Right atrium auricular region (tissue), 2 donors: ENCODE data around the gene C1QTNF2. TPM values are rescaled to one million over a fixed set of nuclear protein-coding genes. Genes with fewer than 3 reads are reported as not detected.

Experiments
- DNase-seq: peaks from one replicate; pipeline ENCODE4 v3.0.0-alpha.2; 2019; ENCODE audit warnings: low spot score
- H3K27ac ChIP-seq, 2 donors: fragments of 200-600 bp; sonication (generic); 1 replicate in 1 of 2; 2 replicates in 1 of 2; pipeline ENCODE4 v1.5.1; 2016 to 2019
- H3K27me3 ChIP-seq, 2 donors: fragments of 200-600 bp; sonication (generic); one replicate each; pipeline versions ENCODE4 v1.5.1 to v1.6.0; 2017 to 2019
- H3K36me3 ChIP-seq: fragments of 200-600 bp; sonication (generic); one replicate; pipeline ENCODE4 v1.5.1; 2016
- H3K4me1 ChIP-seq, 2 donors: fragments of 200-600 bp; sonication (generic); one replicate each; pipeline versions ENCODE4 v1.5.1 to v1.6.0; 2017 to 2019
- H3K4me3 ChIP-seq, 2 donors: fragments of 200-600 bp; sonication (generic); 1 replicate in 1 of 2; 2 replicates in 1 of 2; pipeline ENCODE4 v1.5.1; 2017 to 2019; ENCODE audit warnings: mild to moderate bottlenecking in 1 of 2, moderate library complexity in 1 of 2
- H3K9me3 ChIP-seq, 2 donors: fragments of 200-600 bp; sonication (generic); one replicate each; pipeline ENCODE4 v1.5.1; 2019
- total RNA-seq, 2 donors: library from RNA; depleted of rRNA; stranded (reverse); fragments of >200 nt; gene quantifications; one replicate each; pipeline ENCODE4 v1.1.0, GENCODE V29; 2016
- TF ChIP-seq, protein P1 (sequence below), 2 donors: fragments of 200-600 bp; sonication (generic); IDR thresholded peaks; one replicate each; pipeline ENCODE4 v1.5.1; 2019; ENCODE audit warnings: antibody characterized with exemption in 2 of 2

Gene C1QTNF2
- total RNA-seq, 2 donors from 2014 or later, result 1.5 to 2.2 TPM

DNA sequence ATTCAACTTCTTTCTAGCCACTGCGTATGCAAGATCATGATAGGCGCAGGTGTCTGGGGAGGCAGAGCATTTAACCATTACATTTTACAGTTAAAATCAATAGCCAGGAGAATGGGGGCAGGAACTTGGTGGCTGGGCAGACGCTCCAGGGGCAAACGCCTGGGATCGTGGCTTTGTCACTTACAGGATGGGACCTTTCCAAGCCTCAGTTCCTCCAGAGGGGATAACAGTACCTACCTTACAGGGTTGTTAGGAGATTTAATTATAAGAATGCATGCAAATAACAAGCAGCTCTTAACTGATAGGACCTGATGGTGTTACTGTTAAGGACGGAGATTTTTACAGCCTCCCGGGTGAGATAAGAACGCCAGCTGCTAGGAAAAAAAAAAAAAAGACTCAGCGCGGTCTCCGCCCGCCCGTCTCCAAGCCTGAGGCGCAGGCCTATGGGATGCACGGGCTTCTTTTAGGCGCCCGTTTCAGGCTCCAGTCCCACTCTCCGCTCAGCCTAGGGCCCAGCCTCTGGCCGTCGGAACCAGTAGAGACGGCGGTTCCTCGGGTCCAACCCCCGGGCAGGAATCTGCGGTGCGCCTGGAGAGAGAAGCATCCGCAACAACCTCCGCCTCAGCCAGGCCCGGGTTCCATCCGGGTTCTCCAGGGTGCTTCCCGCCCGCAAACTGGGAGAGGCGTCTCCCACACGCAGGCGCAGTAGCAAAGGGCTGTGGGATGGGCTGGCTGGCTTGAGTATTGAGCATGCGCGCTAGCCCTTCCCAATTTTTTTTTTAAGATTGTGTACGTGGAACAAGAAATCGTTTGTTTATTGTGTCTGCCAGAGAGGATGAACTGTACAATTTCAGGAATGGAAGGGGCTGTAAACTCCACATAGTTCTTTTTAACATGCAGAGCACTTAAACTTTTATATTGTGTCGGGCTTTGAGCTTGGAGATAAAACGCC lies 29.3 kb upstream of the C1QTNF2 start, which contains the start of gene FAM200C:
Gene FAM200C (minus strand): TSS at position 653 of the 952 bp plus-strand sequence. CDS start 4,564 bp downstream, outside the sequence.
- H3K9me3 ChIP-seq, result no peaks in the 10 kb centered on the region
- H3K36me3 ChIP-seq, result peaks cover 32% of the 10 kb centered on the region
- peak; percentile 87 for DNase-seq
- no peaks in the 10 kb centered on the region for H3K27me3 ChIP-seq
- peak within 1 kb of the TSS; percentile 87 to 93 for H3K27ac ChIP-seq
- TF ChIP-seq, protein P1, sequence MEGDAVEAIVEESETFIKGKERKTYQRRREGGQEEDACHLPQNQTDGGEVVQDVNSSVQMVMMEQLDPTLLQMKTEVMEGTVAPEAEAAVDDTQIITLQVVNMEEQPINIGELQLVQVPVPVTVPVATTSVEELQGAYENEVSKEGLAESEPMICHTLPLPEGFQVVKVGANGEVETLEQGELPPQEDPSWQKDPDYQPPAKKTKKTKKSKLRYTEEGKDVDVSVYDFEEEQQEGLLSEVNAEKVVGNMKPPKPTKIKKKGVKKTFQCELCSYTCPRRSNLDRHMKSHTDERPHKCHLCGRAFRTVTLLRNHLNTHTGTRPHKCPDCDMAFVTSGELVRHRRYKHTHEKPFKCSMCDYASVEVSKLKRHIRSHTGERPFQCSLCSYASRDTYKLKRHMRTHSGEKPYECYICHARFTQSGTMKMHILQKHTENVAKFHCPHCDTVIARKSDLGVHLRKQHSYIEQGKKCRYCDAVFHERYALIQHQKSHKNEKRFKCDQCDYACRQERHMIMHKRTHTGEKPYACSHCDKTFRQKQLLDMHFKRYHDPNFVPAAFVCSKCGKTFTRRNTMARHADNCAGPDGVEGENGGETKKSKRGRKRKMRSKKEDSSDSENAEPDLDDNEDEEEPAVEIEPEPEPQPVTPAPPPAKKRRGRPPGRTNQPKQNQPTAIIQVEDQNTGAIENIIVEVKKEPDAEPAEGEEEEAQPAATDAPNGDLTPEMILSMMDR (IDR thresholded peaks at IDR 0.05), result peak in 1 of 2 donors; percentile 14
- H3K4me3 ChIP-seq, result peak within 1 kb of the TSS; percentile 73 to 84
- H3K4me1 ChIP-seq, result peaks cover 0 to 24% of the 10 kb centered on the region in 2 donors

DNA sequence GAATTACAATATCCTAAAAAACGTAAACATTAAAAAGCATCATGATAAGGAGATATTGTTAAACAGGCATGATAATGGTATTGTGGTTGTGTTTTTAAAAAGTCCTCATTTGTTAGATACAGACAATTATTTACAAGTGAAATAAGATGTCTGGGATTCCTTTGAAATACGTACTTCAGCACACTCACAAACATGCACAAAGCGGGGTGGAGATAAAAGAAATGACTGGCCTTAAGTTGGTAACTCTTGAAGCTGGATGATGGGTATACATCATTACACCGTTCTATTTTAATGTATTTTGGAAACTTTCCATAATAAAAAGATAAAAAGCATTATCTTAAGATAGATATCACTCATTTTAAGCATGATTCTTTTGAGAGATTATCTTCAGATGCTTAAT lies 28.4 kb upstream of the C1QTNF2 start:
- Histone ChIP-seq H3K36me3 (peaks cover 23% of the 10 kb centered on the region), H3K4me1 (peaks cover 0 to 30% of the 10 kb centered on the region in 2 donors), H3K9me3 (no peaks in the 10 kb centered on the region), H3K4me3 (peak overlapping the region; percentile 73 to 84), H3K27me3 (no peaks in the 10 kb centered on the region), H3K27ac (peak overlapping the region in 1 of 2 donors; percentile 87)
- TF ChIP-seq, protein P1 (IDR thresholded peaks at IDR 0.05), result no peak
- no peak for DNase-seq

DNA sequence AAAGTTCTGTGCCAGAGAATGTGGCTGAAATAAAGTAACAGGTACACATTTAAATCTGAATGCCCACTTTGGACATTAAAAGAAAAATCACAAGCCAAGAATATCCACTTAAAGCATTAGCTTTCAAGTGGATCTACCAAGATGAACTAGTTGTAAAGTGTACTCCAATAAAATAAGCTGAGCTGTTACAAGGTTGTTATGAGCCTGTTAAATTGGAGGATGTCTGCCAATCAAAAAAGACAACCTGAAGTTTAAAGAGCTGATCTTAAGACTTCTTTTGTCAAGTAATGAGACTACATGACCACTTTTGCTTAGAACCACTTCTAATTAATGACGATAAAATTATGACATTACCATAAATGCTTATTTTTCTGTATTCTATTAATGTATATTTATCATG lies 27.1 kb upstream of the C1QTNF2 start:
- Histone ChIP-seq H3K36me3 (peaks cover 10% of the 10 kb centered on the region), H3K27me3 (no peaks in the 10 kb centered on the region), H3K4me3 (no peak overlapping the region), H3K4me1 (peaks cover 0 to 31% of the 10 kb centered on the region in 2 donors), H3K9me3 (no peaks in the 10 kb centered on the region), H3K27ac (no peak overlapping the region)
- no peak for DNase-seq
- TF ChIP-seq, protein P1 (IDR thresholded peaks at IDR 0.05), result no peak

DNA sequence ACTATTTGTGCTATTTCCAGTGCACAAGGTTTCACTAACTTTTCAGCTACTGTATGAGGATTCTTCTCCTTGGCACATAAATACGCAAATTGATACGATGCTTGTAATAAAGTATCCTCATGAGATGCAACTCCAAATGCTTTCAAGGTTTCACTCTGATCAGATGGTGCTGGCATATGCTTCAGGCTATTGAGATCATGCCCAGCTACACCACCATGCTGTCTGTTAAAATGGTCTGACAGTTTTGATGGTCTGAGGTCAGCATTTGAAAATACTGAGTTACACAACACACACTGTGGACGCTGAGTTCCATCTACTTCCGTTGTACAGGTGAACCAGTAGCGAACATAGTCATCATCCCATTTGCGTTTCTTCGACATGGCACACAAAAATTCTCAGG lies 24.7 kb upstream of the C1QTNF2 start:
- DNase-seq, result no peak
- no peak overlapping the region for H3K4me3 ChIP-seq
- no peaks in the 10 kb centered on the region for H3K36me3 ChIP-seq
- H3K9me3 ChIP-seq, result no peaks in the 10 kb centered on the region
- TF ChIP-seq, protein P1 (IDR thresholded peaks at IDR 0.05), result no peak
- H3K4me1 ChIP-seq, result peaks cover 0 to 26% of the 10 kb centered on the region in 2 donors
- no peak overlapping the region for H3K27ac ChIP-seq
- H3K27me3 ChIP-seq, result no peaks in the 10 kb centered on the region

DNA sequence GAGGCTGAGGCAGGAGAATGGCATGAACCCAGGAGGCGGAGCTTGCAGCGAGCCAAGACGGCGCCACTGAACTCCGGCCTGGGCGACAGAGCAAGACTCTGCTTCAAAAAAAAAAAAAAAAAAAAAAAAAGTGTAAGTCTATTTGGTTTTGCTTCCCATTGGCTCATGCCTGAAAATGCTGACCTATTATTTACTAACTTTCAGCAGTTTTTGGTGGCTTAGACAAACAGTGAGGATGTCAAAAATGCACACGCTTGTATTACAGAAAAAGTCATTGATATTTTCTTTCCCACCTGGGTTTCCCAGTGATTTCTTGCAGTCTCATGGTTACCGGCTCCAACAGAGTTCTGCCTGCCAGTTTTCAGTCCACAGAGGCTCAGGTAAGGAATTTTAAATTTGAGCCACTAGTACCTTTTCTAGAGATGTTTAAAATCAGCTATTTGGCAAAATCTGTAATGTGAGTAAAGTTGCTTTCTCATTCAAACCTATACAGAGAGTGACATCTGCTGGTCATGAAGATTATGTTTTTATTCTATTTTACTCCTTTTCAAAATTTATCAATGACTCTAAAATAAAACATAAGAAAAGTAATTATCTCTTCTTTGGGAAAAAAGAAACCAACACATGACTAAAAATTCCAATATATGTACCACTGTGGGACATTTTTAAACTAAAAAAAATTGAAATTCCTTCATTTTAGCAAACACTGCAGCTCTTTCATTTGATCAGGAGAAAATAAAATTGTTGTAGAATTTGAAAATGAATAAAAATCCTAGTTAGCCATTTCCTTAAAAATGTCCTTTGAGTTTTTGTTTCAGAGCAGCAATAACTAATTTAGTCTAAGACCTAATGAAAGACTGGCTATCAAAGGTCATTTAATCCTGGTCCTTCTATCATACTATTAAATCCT lies 20.6 kb upstream of the C1QTNF2 start:
- Histone ChIP-seq H3K27me3 (no peaks in the 10 kb centered on the region), H3K4me3 (no peak overlapping the region), H3K36me3 (no peaks in the 10 kb centered on the region), H3K27ac (no peak overlapping the region), H3K9me3 (peaks cover 0 to 10% of the 10 kb centered on the region in 2 donors), H3K4me1 (peaks cover 0 to 6% of the 10 kb centered on the region in 2 donors)
- TF ChIP-seq, protein P1 (IDR thresholded peaks at IDR 0.05), result peak; percentile 31 to 69
- no peak for DNase-seq
